HEK293 (cell line): ENCODE measurements around the gene SPACA4.

Experiments used
- BCL11A ChIP-seq: fragments of 450-650 bp; formaldehyde crosslinking; IDR thresholded peaks from 2 replicates; pipeline ENCODE4 v1.5.1; 2016; ENCODE audit warnings: low read depth, missing biosample characterization, missing genetic modification characterization
- GFI1B ChIP-seq: fragments of 450-650 bp; formaldehyde crosslinking; IDR thresholded peaks from 2 replicates; pipeline ENCODE4 v1.5.1; 2016; ENCODE audit warnings: missing biosample characterization, missing genetic modification characterization
- GLI4 ChIP-seq: fragments of 450-650 bp; formaldehyde crosslinking; IDR thresholded peaks from 2 replicates; pipeline ENCODE4 v1.5.1; 2016; ENCODE audit warnings: missing biosample characterization, missing genetic modification characterization
- HOXC10 ChIP-seq: sonication (generic); formaldehyde crosslinking; IDR thresholded peaks from 2 replicates; pipeline ENCODE4 v1.8.1; 2023; ENCODE audit warnings: mild to moderate bottlenecking, missing genetic modification reagents
- OSR2 ChIP-seq: fragments of 450-650 bp; formaldehyde crosslinking; IDR thresholded peaks from 2 replicates; pipeline ENCODE4 v1.5.1; 2016; ENCODE audit warnings: missing biosample characterization, missing genetic modification characterization
- RBAK ChIP-seq: fragments of 450-650 bp; formaldehyde crosslinking; IDR thresholded peaks from 2 replicates; pipeline ENCODE4 v1.5.1; 2016; ENCODE audit warnings: missing biosample characterization, missing genetic modification characterization
- SP2 ChIP-seq: fragments of 450-650 bp; formaldehyde crosslinking; IDR thresholded peaks from 2 replicates; pipeline ENCODE4 v1.5.1; 2016; ENCODE audit warnings: missing biosample characterization, missing genetic modification characterization
- TCF7L2 ChIP-seq: IDR thresholded peaks from 2 replicates; pipeline ENCODE4 v1.6.1; 2011; ENCODE audit warnings: low read depth, mild to moderate bottlenecking, inconsistent platforms, low read length, moderate library complexity, borderline replicate concordance
- ZBTB17 ChIP-seq: fragments of 450-650 bp; formaldehyde crosslinking; IDR thresholded peaks from 2 replicates; pipeline ENCODE4 v1.5.1; 2016; ENCODE audit warnings: missing biosample characterization, missing genetic modification characterization
- ZBTB20 ChIP-seq: fragments of 450-650 bp; formaldehyde crosslinking; IDR thresholded peaks from 2 replicates; pipeline ENCODE4 v1.5.1; 2016; ENCODE audit warnings: missing biosample characterization, missing genetic modification characterization
- ZFHX2 ChIP-seq: fragments of 450-650 bp; formaldehyde crosslinking; conservative IDR thresholded peaks from 2 replicates; pipeline ENCODE4 v1.5.1; 2016; ENCODE audit warnings: missing biosample characterization, missing genetic modification characterization
- ZNF114 ChIP-seq: fragments of 450-650 bp; formaldehyde crosslinking; IDR thresholded peaks from 2 replicates; pipeline ENCODE4 v1.5.0; 2017; ENCODE audit warnings: missing biosample characterization, missing genetic modification characterization
- ZNF140 ChIP-seq: fragments of 450-650 bp; formaldehyde crosslinking; IDR thresholded peaks from 2 replicates; pipeline ENCODE4 v1.5.1; 2016; ENCODE audit warnings: missing biosample characterization, missing genetic modification characterization
- ZNF24 ChIP-seq: fragments of 450-650 bp; formaldehyde crosslinking; IDR thresholded peaks from 2 replicates; pipeline ENCODE4 v1.5.1; 2016; ENCODE audit warnings: missing biosample characterization, missing genetic modification characterization
- ZNF341 ChIP-seq: fragments of 450-650 bp; formaldehyde crosslinking; IDR thresholded peaks from 2 replicates; pipeline ENCODE4; 2016; ENCODE audit warnings: low read depth, missing biosample characterization, missing genetic modification characterization
- ZNF404 ChIP-seq: fragments of 450-650 bp; formaldehyde crosslinking; IDR thresholded peaks from 2 replicates; pipeline ENCODE4 v1.5.1; 2017; ENCODE audit warnings: missing biosample characterization, missing genetic modification characterization
- ZNF521 ChIP-seq: fragments of 450-650 bp; formaldehyde crosslinking; IDR thresholded peaks from 2 replicates; pipeline ENCODE4 v1.5.1; 2017; ENCODE audit warnings: missing biosample characterization, mild to moderate bottlenecking, missing genetic modification characterization
- ZNF701 ChIP-seq: fragments of 450-650 bp; formaldehyde crosslinking; IDR thresholded peaks from 2 replicates; pipeline ENCODE4 v1.5.1; 2016; ENCODE audit warnings: missing biosample characterization, missing genetic modification characterization
- ZNF747 ChIP-seq: fragments of 450-650 bp; formaldehyde crosslinking; IDR thresholded peaks from 2 replicates; pipeline ENCODE4 v1.5.1; 2016; ENCODE audit warnings: missing biosample characterization, missing genetic modification characterization
- TF ChIP-seq, protein P1 (sequence below): fragments of 450-650 bp; formaldehyde crosslinking; IDR thresholded peaks from 2 replicates; pipeline ENCODE4 v1.5.1; 2017; ENCODE audit warnings: missing biosample characterization, missing genetic modification characterization
- TF ChIP-seq, protein P2 (sequence below): fragments of 450-650 bp; formaldehyde crosslinking; IDR thresholded peaks from 2 replicates; pipeline ENCODE4 v1.5.0; 2017; ENCODE audit warnings: missing biosample characterization, missing genetic modification characterization, borderline replicate concordance
- TF ChIP-seq, protein P3 (sequence below): fragments of 450-650 bp; formaldehyde crosslinking; IDR thresholded peaks from 2 replicates; pipeline ENCODE4 v1.5.1; 2017; ENCODE audit warnings: missing biosample characterization, mild to moderate bottlenecking, missing genetic modification characterization, moderate library complexity
- TF ChIP-seq, protein P4 (sequence below): fragments of 450-650 bp; formaldehyde crosslinking; IDR thresholded peaks from 2 replicates; pipeline ENCODE4 v1.5.1; 2016; ENCODE audit warnings: missing biosample characterization, missing genetic modification characterization, borderline replicate concordance
- TF ChIP-seq, protein P5 (sequence below): fragments of 450-650 bp; formaldehyde crosslinking; IDR thresholded peaks from 2 replicates; pipeline ENCODE4 v1.5.1; 2016; ENCODE audit warnings: missing biosample characterization, missing genetic modification characterization
- TF ChIP-seq, protein P6 (sequence below): fragments of 450-650 bp; formaldehyde crosslinking; IDR thresholded peaks from 2 replicates; pipeline ENCODE4 v1.5.1; 2016; ENCODE audit warnings: missing biosample characterization, missing genetic modification characterization

The SPACA4 gene

DNA sequence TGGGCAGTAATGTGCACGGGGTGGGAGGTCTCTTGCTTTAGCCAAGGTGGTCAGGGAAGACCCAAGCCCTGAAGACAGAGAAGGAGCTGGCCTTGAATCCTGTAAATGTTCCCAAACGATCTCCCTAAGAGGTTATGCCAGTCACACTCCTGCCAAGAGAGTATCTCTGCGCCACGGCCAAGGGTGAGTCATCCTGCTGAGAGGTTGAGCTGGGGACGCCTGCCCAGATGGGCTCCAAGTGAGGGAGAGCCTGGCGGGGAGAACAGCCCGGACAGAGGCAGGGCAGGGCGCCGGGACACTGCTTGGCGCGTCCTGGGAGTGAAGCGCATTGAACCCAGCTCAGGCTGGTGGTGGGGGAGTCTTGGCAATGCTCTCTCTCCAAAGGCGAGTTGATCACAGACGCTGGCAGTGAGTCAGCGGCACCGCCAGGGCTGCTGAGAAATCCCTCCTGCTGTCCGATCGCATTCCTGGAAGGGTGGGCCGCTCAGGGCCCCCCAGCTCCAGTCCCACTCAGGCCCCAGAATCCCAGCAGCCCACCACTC is 38.1 kb upstream of the SPACA4 start (continued):
- TF ChIP-seq, protein P1, sequence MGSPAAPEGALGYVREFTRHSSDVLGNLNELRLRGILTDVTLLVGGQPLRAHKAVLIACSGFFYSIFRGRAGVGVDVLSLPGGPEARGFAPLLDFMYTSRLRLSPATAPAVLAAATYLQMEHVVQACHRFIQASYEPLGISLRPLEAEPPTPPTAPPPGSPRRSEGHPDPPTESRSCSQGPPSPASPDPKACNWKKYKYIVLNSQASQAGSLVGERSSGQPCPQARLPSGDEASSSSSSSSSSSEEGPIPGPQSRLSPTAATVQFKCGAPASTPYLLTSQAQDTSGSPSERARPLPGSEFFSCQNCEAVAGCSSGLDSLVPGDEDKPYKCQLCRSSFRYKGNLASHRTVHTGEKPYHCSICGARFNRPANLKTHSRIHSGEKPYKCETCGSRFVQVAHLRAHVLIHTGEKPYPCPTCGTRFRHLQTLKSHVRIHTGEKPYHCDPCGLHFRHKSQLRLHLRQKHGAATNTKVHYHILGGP (tag by site-specific recombination) = no peak
- TF ChIP-seq ZBTB20 (tag by site-specific recombination) = peak; percentile 63; the same call in 1 of the 2 replicates
- TF ChIP-seq ZBTB17 (tag by site-specific recombination) = peak; percentile 68; the same call in 1 of the 2 replicates
- TF ChIP-seq ZNF521 = no peak
- no peak for TF ChIP-seq HOXC10 (CRISPR knock-in tag)
- TF ChIP-seq, protein P2, sequence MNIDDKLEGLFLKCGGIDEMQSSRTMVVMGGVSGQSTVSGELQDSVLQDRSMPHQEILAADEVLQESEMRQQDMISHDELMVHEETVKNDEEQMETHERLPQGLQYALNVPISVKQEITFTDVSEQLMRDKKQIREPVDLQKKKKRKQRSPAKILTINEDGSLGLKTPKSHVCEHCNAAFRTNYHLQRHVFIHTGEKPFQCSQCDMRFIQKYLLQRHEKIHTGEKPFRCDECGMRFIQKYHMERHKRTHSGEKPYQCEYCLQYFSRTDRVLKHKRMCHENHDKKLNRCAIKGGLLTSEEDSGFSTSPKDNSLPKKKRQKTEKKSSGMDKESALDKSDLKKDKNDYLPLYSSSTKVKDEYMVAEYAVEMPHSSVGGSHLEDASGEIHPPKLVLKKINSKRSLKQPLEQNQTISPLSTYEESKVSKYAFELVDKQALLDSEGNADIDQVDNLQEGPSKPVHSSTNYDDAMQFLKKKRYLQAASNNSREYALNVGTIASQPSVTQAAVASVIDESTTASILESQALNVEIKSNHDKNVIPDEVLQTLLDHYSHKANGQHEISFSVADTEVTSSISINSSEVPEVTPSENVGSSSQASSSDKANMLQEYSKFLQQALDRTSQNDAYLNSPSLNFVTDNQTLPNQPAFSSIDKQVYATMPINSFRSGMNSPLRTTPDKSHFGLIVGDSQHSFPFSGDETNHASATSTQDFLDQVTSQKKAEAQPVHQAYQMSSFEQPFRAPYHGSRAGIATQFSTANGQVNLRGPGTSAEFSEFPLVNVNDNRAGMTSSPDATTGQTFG (tag by site-specific recombination) = no peak
- TF ChIP-seq OSR2 (tag by site-specific recombination) = 0 out of 2 replicates have a peak, but pooled peaks have one; percentile 5
- no peak for TF ChIP-seq ZNF701 (tag by site-specific recombination)
- no peak for TF ChIP-seq SP2 (tag by site-specific recombination)
- TF ChIP-seq ZNF341 (tag by site-specific recombination) = peak; percentile 86
- TF ChIP-seq, protein P3, sequence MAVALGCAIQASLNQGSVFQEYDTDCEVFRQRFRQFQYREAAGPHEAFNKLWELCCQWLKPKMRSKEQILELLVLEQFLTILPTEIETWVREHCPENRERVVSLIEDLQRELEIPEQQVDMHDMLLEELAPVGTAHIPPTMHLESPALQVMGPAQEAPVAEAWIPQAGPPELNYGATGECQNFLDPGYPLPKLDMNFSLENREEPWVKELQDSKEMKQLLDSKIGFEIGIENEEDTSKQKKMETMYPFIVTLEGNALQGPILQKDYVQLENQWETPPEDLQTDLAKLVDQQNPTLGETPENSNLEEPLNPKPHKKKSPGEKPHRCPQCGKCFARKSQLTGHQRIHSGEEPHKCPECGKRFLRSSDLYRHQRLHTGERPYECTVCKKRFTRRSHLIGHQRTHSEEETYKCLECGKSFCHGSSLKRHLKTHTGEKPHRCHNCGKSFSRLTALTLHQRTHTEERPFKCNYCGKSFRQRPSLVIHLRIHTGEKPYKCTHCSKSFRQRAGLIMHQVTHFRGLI (tag by site-specific recombination) = 0 out of 2 replicates have a peak, but pooled peaks have one; percentile 23
- no peak for TF ChIP-seq ZNF24
- peak; percentile 33; the same call in 1 of the 2 replicates for TF ChIP-seq BCL11A (tag by site-specific recombination)
- 0 out of 2 replicates have a peak, but pooled peaks have one; percentile 7 for TF ChIP-seq GFI1B (tag by site-specific recombination)
- TF ChIP-seq, protein P4, sequence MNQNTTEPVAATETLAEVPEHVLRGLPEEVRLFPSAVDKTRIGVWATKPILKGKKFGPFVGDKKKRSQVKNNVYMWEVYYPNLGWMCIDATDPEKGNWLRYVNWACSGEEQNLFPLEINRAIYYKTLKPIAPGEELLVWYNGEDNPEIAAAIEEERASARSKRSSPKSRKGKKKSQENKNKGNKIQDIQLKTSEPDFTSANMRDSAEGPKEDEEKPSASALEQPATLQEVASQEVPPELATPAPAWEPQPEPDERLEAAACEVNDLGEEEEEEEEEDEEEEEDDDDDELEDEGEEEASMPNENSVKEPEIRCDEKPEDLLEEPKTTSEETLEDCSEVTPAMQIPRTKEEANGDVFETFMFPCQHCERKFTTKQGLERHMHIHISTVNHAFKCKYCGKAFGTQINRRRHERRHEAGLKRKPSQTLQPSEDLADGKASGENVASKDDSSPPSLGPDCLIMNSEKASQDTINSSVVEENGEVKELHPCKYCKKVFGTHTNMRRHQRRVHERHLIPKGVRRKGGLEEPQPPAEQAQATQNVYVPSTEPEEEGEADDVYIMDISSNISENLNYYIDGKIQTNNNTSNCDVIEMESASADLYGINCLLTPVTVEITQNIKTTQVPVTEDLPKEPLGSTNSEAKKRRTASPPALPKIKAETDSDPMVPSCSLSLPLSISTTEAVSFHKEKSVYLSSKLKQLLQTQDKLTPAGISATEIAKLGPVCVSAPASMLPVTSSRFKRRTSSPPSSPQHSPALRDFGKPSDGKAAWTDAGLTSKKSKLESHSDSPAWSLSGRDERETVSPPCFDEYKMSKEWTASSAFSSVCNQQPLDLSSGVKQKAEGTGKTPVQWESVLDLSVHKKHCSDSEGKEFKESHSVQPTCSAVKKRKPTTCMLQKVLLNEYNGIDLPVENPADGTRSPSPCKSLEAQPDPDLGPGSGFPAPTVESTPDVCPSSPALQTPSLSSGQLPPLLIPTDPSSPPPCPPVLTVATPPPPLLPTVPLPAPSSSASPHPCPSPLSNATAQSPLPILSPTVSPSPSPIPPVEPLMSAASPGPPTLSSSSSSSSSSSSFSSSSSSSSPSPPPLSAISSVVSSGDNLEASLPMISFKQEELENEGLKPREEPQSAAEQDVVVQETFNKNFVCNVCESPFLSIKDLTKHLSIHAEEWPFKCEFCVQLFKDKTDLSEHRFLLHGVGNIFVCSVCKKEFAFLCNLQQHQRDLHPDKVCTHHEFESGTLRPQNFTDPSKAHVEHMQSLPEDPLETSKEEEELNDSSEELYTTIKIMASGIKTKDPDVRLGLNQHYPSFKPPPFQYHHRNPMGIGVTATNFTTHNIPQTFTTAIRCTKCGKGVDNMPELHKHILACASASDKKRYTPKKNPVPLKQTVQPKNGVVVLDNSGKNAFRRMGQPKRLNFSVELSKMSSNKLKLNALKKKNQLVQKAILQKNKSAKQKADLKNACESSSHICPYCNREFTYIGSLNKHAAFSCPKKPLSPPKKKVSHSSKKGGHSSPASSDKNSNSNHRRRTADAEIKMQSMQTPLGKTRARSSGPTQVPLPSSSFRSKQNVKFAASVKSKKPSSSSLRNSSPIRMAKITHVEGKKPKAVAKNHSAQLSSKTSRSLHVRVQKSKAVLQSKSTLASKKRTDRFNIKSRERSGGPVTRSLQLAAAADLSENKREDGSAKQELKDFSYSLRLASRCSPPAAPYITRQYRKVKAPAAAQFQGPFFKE (tag by site-specific recombination) = no peak
- no peak for TF ChIP-seq ZNF404 (tag by site-specific recombination)
- no peak for TF ChIP-seq ZNF140
- no peak for TF ChIP-seq TCF7L2
- TF ChIP-seq RBAK (tag by site-specific recombination) = no peak
- TF ChIP-seq ZNF747 (tag by site-specific recombination) = no peak
- 0 out of 2 replicates have a peak, but pooled peaks have one; percentile 33 for TF ChIP-seq GLI4 (tag by site-specific recombination)
- TF ChIP-seq, protein P5, sequence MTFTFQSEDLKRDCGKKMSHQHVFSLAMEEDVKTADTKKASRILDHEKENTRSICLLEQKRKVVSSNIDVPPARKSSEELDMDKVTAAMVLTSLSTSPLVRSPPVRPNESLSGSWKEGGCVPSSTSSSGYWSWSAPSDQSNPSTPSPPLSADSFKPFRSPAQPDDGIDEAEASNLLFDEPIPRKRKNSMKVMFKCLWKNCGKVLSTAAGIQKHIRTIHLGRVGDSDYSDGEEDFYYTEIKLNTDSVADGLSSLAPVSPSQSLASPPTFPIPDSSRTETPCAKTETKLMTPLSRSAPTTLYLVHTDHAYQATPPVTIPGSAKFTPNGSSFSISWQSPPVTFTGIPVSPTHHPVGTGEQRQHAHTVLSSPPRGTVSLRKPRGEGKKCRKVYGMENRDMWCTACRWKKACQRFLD (tag by site-specific recombination) = no peak
- TF ChIP-seq, protein P6, sequence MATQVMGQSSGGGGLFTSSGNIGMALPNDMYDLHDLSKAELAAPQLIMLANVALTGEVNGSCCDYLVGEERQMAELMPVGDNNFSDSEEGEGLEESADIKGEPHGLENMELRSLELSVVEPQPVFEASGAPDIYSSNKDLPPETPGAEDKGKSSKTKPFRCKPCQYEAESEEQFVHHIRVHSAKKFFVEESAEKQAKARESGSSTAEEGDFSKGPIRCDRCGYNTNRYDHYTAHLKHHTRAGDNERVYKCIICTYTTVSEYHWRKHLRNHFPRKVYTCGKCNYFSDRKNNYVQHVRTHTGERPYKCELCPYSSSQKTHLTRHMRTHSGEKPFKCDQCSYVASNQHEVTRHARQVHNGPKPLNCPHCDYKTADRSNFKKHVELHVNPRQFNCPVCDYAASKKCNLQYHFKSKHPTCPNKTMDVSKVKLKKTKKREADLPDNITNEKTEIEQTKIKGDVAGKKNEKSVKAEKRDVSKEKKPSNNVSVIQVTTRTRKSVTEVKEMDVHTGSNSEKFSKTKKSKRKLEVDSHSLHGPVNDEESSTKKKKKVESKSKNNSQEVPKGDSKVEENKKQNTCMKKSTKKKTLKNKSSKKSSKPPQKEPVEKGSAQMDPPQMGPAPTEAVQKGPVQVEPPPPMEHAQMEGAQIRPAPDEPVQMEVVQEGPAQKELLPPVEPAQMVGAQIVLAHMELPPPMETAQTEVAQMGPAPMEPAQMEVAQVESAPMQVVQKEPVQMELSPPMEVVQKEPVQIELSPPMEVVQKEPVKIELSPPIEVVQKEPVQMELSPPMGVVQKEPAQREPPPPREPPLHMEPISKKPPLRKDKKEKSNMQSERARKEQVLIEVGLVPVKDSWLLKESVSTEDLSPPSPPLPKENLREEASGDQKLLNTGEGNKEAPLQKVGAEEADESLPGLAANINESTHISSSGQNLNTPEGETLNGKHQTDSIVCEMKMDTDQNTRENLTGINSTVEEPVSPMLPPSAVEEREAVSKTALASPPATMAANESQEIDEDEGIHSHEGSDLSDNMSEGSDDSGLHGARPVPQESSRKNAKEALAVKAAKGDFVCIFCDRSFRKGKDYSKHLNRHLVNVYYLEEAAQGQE (tag by site-specific recombination) = no peak
- TF ChIP-seq ZFHX2 (tag by site-specific recombination) = no peak
- no peak for TF ChIP-seq ZNF114 (tag by site-specific recombination)
